ENCODE data around the gene S1PR3. TPM values are rescaled to one million over a fixed set of nuclear protein-coding genes. Genes with fewer than 3 reads are reported as not detected.

The S1PR3 gene
- total RNA-seq, 2 donors from 2014 or later, result 26.8 to 34.7 TPM

DNA sequence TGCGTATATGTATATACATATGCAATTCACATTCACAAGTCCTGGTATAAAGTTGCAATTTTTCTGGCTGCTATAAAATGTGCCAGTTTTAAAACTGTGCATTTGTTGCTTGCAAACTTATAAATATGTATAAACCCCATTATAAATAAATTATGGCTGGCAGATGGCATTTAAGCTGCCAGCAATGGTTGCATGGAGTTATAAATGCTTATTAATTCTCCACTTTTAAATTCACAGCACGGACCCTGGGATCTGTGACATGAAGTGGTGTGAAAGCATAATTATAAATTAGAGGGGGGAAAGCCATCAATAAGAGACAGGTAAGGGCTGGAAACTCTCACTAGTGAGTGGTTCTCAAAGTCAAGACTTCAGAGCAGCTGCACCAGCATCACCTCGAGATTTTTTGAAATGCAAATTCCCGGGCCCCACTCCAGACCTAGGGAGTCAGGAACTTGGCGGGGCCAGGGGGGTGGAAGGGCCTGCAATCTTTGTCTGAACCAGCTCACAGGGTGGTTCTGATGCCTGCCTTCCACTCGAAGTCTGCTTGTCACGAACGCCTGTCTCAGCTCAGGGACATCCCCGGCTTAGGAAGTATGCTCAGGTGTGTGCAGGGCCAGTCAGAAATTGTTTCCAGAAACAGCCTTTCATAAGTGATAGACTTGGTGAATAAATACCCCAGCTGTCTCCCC, 16.9 kb downstream of the S1PR3 start:
- H3K27me3 ChIP-seq, result no peaks in the 10 kb centered on the region
- TF ChIP-seq, protein P1, sequence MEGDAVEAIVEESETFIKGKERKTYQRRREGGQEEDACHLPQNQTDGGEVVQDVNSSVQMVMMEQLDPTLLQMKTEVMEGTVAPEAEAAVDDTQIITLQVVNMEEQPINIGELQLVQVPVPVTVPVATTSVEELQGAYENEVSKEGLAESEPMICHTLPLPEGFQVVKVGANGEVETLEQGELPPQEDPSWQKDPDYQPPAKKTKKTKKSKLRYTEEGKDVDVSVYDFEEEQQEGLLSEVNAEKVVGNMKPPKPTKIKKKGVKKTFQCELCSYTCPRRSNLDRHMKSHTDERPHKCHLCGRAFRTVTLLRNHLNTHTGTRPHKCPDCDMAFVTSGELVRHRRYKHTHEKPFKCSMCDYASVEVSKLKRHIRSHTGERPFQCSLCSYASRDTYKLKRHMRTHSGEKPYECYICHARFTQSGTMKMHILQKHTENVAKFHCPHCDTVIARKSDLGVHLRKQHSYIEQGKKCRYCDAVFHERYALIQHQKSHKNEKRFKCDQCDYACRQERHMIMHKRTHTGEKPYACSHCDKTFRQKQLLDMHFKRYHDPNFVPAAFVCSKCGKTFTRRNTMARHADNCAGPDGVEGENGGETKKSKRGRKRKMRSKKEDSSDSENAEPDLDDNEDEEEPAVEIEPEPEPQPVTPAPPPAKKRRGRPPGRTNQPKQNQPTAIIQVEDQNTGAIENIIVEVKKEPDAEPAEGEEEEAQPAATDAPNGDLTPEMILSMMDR (IDR thresholded peaks at IDR 0.05), result no peak
- no peak for DNase-seq (ENCODE audit: low spot score)
- no peaks in the 10 kb centered on the region for H3K4me1 ChIP-seq
- no peak overlapping the region for H3K27ac ChIP-seq
- peaks cover 2% of the 10 kb centered on the region for H3K36me3 ChIP-seq
- no peak overlapping the region for H3K4me3 ChIP-seq
- H3K9me3 ChIP-seq, result no peaks in the 10 kb centered on the region

DNA sequence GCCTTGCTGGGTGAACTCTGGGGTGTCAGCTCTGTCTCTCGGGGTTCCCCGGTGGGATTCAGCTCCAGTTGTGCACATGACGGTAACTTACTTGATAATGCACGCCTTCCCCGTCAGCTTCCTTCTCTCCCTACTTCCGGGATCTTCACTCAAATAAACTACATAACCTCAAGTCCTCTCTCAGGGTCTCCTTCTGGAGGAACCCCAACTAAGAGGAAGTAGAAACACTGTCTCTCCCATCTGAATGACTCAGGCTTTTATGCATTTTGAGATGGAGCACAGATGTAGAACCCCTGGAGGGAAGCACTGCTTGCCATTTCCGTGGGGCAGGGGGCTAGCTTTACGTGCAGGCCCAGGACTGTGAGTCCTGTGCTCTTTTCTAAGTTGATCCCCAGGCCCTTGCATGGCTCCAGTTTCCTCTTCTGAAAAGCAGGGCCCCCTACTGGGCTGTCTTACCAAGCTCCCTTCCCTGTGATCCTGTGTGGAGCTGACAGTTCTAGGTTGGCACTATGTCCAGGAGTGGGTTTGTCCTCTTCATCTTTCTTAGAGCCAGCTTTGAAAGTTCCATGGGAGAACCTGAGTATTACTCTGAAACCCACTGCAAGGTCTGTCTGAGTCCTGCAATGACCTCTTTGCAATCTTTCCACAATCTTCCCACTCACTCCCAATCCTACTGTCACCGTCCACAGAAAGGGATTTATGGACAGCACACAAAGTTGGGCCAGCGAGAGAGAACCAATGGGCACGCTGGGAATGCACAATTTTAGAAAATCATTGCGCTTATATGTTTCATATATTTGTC, 17.7 kb downstream of the S1PR3 start:
- no peak overlapping the region for H3K4me3 ChIP-seq
- H3K27me3 ChIP-seq, result no peaks in the 10 kb centered on the region
- H3K27ac ChIP-seq, result no peak overlapping the region
- no peaks in the 10 kb centered on the region for H3K36me3 ChIP-seq
- TF ChIP-seq, protein P1 (IDR thresholded peaks at IDR 0.05), result no peak
- DNase-seq (ENCODE audit: low spot score), result no peak
- H3K9me3 ChIP-seq, result no peaks in the 10 kb centered on the region
- no peaks in the 10 kb centered on the region for H3K4me1 ChIP-seq

DNA sequence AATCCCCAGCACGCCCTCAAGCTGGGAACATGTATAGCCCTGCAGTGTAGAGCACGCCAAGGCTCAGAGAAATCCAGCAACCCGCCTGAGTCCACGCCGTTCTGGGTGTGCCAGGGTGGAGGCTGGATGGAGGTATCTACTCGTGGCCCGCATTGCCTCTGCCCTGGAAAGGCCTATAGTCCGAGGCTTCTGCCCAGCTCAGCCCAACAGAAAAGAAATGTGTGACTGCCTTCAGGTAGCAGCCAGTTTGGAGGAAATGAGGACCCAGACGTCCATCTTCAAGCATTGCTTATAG, 18.2 kb downstream of the S1PR3 start:
- H3K27me3 ChIP-seq, result no peaks in the 10 kb centered on the region
- no peaks in the 10 kb centered on the region for H3K4me1 ChIP-seq
- H3K4me3 ChIP-seq, result no peak overlapping the region
- no peaks in the 10 kb centered on the region for H3K36me3 ChIP-seq
- DNase-seq (ENCODE audit: low spot score), result no peak
- no peaks in the 10 kb centered on the region for H3K9me3 ChIP-seq
- no peak overlapping the region for H3K27ac ChIP-seq
- TF ChIP-seq, protein P1 (IDR thresholded peaks at IDR 0.05), result no peak

DNA sequence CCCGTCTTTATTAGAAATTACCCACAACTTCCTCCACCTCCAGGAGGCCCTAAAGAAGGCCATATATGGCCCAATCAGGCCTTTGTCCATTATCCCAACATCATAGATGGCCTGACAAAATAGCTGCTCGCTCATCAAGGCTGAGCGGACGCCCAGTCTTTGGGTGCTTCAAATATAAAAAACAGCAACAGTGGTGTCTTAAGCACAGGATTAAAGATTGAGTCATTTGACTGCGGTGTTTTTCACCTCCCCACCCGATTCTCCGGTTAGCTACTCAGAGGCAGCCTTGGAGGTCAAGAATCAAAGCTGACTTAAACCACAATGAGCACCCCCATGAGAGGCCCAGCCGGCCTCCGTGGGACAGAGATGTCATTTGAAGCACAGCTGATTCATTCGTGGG, 18.8 kb downstream of the S1PR3 start:
- no peaks in the 10 kb centered on the region for H3K9me3 ChIP-seq
- no peaks in the 10 kb centered on the region for H3K36me3 ChIP-seq
- no peak overlapping the region for H3K27ac ChIP-seq
- TF ChIP-seq, protein P1 (IDR thresholded peaks at IDR 0.05), result no peak
- no peaks in the 10 kb centered on the region for H3K4me1 ChIP-seq
- H3K4me3 ChIP-seq, result no peak overlapping the region
- no peak for DNase-seq (ENCODE audit: low spot score)
- H3K27me3 ChIP-seq, result no peaks in the 10 kb centered on the region

DNA sequence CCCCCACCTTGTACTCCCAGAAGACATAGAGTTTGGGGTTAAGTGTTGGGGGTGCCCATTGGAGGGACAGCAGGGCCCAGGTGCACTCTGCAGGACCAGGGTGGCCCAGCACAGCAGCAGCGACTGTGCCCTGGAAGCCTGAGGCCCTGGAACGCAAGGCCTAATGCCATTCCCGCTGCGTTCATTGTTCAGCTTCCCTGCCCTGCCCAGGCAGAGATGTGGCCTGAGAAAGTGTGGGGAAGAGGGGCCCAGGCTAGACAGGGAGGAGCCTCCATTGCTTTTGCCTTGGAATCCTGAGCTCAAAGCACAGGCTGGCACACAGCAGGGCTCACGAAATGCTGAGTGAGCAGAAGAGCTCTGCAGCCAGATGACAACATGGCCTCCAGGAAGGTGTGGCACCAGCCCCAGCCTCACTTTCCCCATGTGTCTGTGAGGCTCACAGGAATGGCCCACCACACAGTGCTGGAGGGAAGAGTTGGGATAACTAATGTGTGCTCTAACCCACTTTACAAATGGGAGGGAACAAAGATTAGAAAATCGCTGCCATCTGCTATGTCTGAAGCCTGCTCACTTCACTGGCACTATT, 19.4 kb downstream of the S1PR3 start:
- TF ChIP-seq, protein P1 (IDR thresholded peaks at IDR 0.05), result no peak
- no peaks in the 10 kb centered on the region for H3K4me1 ChIP-seq
- H3K27me3 ChIP-seq, result no peaks in the 10 kb centered on the region
- no peaks in the 10 kb centered on the region for H3K36me3 ChIP-seq
- H3K9me3 ChIP-seq, result no peaks in the 10 kb centered on the region
- no peak for DNase-seq (ENCODE audit: low spot score)
- no peak overlapping the region for H3K27ac ChIP-seq
- H3K4me3 ChIP-seq, result no peak overlapping the region

Measured in right atrium auricular region (tissue), 2 donors.